HepG2 (cell line): ENCODE measurements around the gene FN1. TPM values are rescaled to one million over a fixed set of nuclear protein-coding genes. Genes with fewer than 3 reads are reported as not detected.

Experiments used
- CEBPG ChIP-seq: IDR thresholded peaks from 2 replicates; pipeline ENCODE4 v1.6.1; 2016
- HIC2 ChIP-seq: sonication (generic); formaldehyde crosslinking; IDR thresholded peaks from 2 replicates; pipeline ENCODE4 v1.9.0; 2022; ENCODE audit warnings: low read depth, missing genetic modification reagents
- IRX3 ChIP-seq: sonication (generic); formaldehyde crosslinking; IDR thresholded peaks from 2 replicates; pipeline ENCODE4 v1.8.1; 2023; ENCODE audit warnings: mild to moderate bottlenecking, low read depth, missing genetic modification reagents, borderline replicate concordance
- MLX ChIP-seq: IDR thresholded peaks from 2 replicates; pipeline ENCODE4 v1.6.1; 2016
- NKX3-1 ChIP-seq: sonication (generic); formaldehyde crosslinking; IDR thresholded peaks from 2 replicates; pipeline ENCODE4 v1.5.0; 2020; ENCODE audit warnings: missing genetic modification reagents
- NR2F6 ChIP-seq, 2 experiments: IDR thresholded peaks; 2 replicates each; pipeline ENCODE4 v1.6.1; 2016; ENCODE audit warnings: antibody characterized with exemption in 1 of 2, mild to moderate bottlenecking in 1 of 2
- PITX1 ChIP-seq: sonication (generic); formaldehyde crosslinking; IDR thresholded peaks from 2 replicates; pipeline ENCODE4 v1.5.1; 2020; ENCODE audit warnings: mild to moderate bottlenecking, missing genetic modification reagents
- POLR2AphosphoS2 ChIP-seq: IDR thresholded peaks from 2 replicates; pipeline ENCODE4 v1.6.1; 2011; ENCODE audit warnings: low read depth, low read length, improper control_type of control experiment
- RCOR2 ChIP-seq: IDR thresholded peaks from 2 replicates; pipeline ENCODE4 v1.6.1; 2016; ENCODE audit warnings: missing biosample characterization, missing genetic modification reagents
- RNF219 ChIP-seq: sonication (generic); formaldehyde crosslinking; IDR thresholded peaks from 2 replicates; pipeline ENCODE4 v1.5.0; 2020; ENCODE audit warnings: mild to moderate bottlenecking, missing genetic modification reagents
- SRSF1 ChIP-seq: fragments of 200-400 bp; formaldehyde crosslinking; optimal IDR thresholded peaks from 2 replicates; pipeline ENCODE3; 2017; ENCODE audit warnings: mild to moderate bottlenecking, low read depth, low read length, moderate library complexity
- TARDBP ChIP-seq: sonication (generic); formaldehyde crosslinking; IDR thresholded peaks from 2 replicates; pipeline ENCODE4 v1.8.0; 2022; ENCODE audit warnings: mild to moderate bottlenecking, missing genetic modification reagents
- TMF1 ChIP-seq: sonication (generic); formaldehyde crosslinking; IDR thresholded peaks from 2 replicates; pipeline ENCODE4 v1.8.1; 2022; ENCODE audit warnings: low read depth, missing genetic modification reagents
- ZC3H13 ChIP-seq: sonication (generic); formaldehyde crosslinking; IDR thresholded peaks from 2 replicates; pipeline ENCODE4 v1.8.1; 2023; ENCODE audit warnings: mild to moderate bottlenecking, missing genetic modification reagents, moderate library complexity
- ZFY ChIP-seq: sonication (generic); formaldehyde crosslinking; IDR thresholded peaks from 2 replicates; pipeline ENCODE4 v1.4.0; 2020; ENCODE audit warnings: missing genetic modification reagents
- ZNF12 ChIP-seq: sonication (generic); formaldehyde crosslinking; IDR thresholded peaks from 2 replicates; pipeline ENCODE4 v1.5.0; 2020; ENCODE audit warnings: missing genetic modification reagents
- ZNF75D ChIP-seq: sonication (generic); formaldehyde crosslinking; IDR thresholded peaks from 2 replicates; pipeline ENCODE4 v1.8.1; 2023; ENCODE audit warnings: missing genetic modification reagents, mild to moderate bottlenecking, borderline replicate concordance
- ZNF761 ChIP-seq: sonication (generic); formaldehyde crosslinking; conservative IDR thresholded peaks from 2 replicates; pipeline ENCODE4 v1.4.0; 2020; ENCODE audit warnings: mild to moderate bottlenecking, missing genetic modification reagents
- ZNF777 ChIP-seq: sonication (generic); formaldehyde crosslinking; IDR thresholded peaks from 2 replicates; pipeline ENCODE4 v1.4.0; 2020; ENCODE audit warnings: missing genetic modification reagents
- ZNF780A ChIP-seq: sonication (generic); formaldehyde crosslinking; IDR thresholded peaks from 2 replicates; pipeline ENCODE4 v1.8.0; 2022; ENCODE audit warnings: mild to moderate bottlenecking, missing genetic modification reagents, moderate library complexity
- polyA plus RNA-seq, 8 experiments: library from polyadenylated mRNA; depleted of rRNA in 3 of 8; stranded (reverse) in 7 of 8; unstranded in 1 of 8; fragments of >200 nt; fragmentation: Illumina TruSeq in 4 of 8; extraction: Trizol in 4 of 8; gene quantifications; 2 replicates each; pipeline versions ENCODE4 v1.2.1 to v1.2.3, GENCODE V29; 2011 to 2016; ENCODE audit warnings: low read depth in 4 of 8, missing spikeins in 1 of 8, mixed read lengths in 1 of 8; ENCODE audit not compliant: insufficient read depth in 1 of 8
- total RNA-seq, 5 experiments: library from RNA; depleted of rRNA; stranded (reverse); fragments of >200 nt; fragmentation: Illumina TruSeq; extraction: Trizol; gene quantifications; 2 replicates each; pipeline ENCODE4 v1.2.3, GENCODE V29; 2016; ENCODE audit warnings: low read depth in 1 of 5
- TF ChIP-seq, protein P1 (sequence below): sonication (generic); formaldehyde crosslinking; IDR thresholded peaks from 2 replicates; pipeline ENCODE4 v1.8.0; 2022; ENCODE audit warnings: missing genetic modification reagents, low read depth, mild to moderate bottlenecking, borderline replicate concordance
- TF ChIP-seq, protein P2 (sequence below): fragments of 450-650 bp; IDR thresholded peaks from 2 replicates; pipeline ENCODE4 v1.6.1; 2017
- TF ChIP-seq, protein P3 (sequence below): sonication (generic); formaldehyde crosslinking; IDR thresholded peaks from 2 replicates; pipeline ENCODE4 v1.5.1; 2020; ENCODE audit warnings: missing genetic modification reagents, mild to moderate bottlenecking, borderline replicate concordance

FN1 gene
- total and polyA plus RNA-seq, 2 of the 13 experiments (the other 11 are each of a cell fraction or from before 2014, with no cell fraction given), result 1,847 to 6,471 TPM

DNA sequence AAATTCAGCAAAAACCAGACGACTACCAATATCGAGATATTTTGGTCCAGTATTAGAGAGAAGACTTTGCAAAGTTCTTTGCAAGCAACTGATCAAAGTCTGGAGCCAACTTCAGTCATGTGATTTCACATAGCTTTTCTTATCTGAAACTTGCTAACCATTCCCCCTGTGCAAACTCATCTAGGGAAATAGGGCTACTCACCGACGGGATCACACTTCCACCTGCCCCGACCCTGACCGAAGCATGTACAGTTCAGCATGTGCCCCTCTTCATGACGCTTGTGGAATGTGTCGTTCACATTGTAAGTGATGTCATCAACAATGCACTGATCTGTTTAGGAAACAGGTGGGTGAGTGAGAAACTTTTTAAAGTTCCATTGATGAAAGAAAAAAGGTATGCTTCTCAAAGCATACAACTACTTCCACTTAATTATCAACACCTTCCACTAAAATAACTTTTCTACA lies 15.4 kb downstream of the FN1 start (continued):
- TF ChIP-seq TARDBP (no peak), ZC3H13 (CRISPR knock-in tag) (no peak; the same call in 1 of the 2 replicates), RNF219 (no peak; the same call in 1 of the 2 replicates), HIC2 (CRISPR knock-in tag) (peak; percentile 32; the same call in 1 of the 2 replicates), NR2F6 (IDR thresholded peaks at IDR 0.05) (peak; percentile 76), NR2F6 (CRISPR knock-in tag; IDR thresholded peaks at IDR 0.05) (peak; percentile 84), ZFY (CRISPR knock-in tag) (no peak; the same call in 1 of the 2 replicates), NKX3-1 (CRISPR knock-in tag) (0 out of 2 replicates have a peak, but pooled peaks have one; percentile 55), ZNF777 (CRISPR knock-in tag) (no peak), PITX1 (CRISPR knock-in tag) (peak; percentile 88), ZNF12 (CRISPR knock-in tag) (peak; percentile 76; the same call in 1 of the 2 replicates), RCOR2 (CRISPR knock-in tag) (peak; percentile 43; the same call in 1 of the 2 replicates), ZNF75D (CRISPR knock-in tag) (no peak), ZNF780A (CRISPR knock-in tag) (no peak), TMF1 (CRISPR knock-in tag) (no peak), SRSF1 (no peak), MLX (peak; percentile 81; the same call in 1 of the 2 replicates), ZNF761 (no peak), POLR2AphosphoS2 (no peak; the same call in 1 of the 2 replicates), CEBPG (peak; percentile 56), IRX3 (CRISPR knock-in tag) (no peak)
- TF ChIP-seq, protein P1, sequence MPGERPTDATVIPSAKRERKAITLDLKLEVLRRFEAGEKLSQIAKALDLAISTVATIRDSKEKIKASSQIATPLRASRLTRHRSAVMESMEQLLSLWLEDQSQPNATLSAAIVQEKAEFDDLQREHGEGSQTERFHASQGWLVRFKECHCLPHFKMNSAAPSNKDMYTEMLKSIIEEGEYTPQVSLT (CRISPR knock-in tag), result no peak
- TF ChIP-seq, protein P2, sequence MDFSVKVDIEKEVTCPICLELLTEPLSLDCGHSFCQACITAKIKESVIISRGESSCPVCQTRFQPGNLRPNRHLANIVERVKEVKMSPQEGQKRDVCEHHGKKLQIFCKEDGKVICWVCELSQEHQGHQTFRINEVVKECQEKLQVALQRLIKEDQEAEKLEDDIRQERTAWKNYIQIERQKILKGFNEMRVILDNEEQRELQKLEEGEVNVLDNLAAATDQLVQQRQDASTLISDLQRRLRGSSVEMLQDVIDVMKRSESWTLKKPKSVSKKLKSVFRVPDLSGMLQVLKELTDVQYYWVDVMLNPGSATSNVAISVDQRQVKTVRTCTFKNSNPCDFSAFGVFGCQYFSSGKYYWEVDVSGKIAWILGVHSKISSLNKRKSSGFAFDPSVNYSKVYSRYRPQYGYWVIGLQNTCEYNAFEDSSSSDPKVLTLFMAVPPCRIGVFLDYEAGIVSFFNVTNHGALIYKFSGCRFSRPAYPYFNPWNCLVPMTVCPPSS, result no peak
- TF ChIP-seq, protein P3, sequence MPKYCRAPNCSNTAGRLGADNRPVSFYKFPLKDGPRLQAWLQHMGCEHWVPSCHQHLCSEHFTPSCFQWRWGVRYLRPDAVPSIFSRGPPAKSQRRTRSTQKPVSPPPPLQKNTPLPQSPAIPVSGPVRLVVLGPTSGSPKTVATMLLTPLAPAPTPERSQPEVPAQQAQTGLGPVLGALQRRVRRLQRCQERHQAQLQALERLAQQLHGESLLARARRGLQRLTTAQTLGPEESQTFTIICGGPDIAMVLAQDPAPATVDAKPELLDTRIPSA (CRISPR knock-in tag), result no peak
